ENCODE data around the gene SIPA1L3. TPM values are rescaled to one million over a fixed set of nuclear protein-coding genes. Genes with fewer than 3 reads are reported as not detected.

SIPA1L3 gene
- polyA plus RNA-seq, 1 donor from 2014 or later = 2.8 TPM

DNA sequence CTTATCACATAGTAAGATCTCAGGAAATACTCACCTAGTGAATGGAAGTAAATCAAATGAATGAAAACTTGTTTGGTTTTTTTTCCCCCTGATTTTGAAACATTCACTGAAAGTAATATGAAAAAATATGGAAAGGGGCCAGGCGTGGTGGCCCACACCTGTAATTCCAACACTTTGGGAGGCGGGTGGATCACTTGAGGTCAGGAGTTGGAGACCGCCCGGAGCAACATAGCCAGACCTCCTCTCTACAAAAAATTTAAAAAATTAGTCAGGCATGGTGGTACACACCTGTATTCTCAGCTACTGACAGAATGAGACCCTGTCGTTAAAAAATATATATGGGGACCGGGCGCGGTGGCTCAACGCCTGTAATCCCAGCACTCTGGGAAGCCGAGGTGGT lies 149.6 kb downstream of the SIPA1L3 start:
- no peaks in the 10 kb centered on the region for H3K36me3 ChIP-seq (ENCODE audit: insufficient read depth, low read length)
- no peaks in the 10 kb centered on the region for H3K79me2 ChIP-seq (replicated peaks; ENCODE audit: insufficient read depth, low read length)
- H3K27me3 ChIP-seq (ENCODE audit: insufficient read depth, low read depth, low read length) = no peaks in the 10 kb centered on the region
- TF ChIP-seq, protein P1, sequence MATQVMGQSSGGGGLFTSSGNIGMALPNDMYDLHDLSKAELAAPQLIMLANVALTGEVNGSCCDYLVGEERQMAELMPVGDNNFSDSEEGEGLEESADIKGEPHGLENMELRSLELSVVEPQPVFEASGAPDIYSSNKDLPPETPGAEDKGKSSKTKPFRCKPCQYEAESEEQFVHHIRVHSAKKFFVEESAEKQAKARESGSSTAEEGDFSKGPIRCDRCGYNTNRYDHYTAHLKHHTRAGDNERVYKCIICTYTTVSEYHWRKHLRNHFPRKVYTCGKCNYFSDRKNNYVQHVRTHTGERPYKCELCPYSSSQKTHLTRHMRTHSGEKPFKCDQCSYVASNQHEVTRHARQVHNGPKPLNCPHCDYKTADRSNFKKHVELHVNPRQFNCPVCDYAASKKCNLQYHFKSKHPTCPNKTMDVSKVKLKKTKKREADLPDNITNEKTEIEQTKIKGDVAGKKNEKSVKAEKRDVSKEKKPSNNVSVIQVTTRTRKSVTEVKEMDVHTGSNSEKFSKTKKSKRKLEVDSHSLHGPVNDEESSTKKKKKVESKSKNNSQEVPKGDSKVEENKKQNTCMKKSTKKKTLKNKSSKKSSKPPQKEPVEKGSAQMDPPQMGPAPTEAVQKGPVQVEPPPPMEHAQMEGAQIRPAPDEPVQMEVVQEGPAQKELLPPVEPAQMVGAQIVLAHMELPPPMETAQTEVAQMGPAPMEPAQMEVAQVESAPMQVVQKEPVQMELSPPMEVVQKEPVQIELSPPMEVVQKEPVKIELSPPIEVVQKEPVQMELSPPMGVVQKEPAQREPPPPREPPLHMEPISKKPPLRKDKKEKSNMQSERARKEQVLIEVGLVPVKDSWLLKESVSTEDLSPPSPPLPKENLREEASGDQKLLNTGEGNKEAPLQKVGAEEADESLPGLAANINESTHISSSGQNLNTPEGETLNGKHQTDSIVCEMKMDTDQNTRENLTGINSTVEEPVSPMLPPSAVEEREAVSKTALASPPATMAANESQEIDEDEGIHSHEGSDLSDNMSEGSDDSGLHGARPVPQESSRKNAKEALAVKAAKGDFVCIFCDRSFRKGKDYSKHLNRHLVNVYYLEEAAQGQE (IDR thresholded peaks at IDR 0.05; ENCODE audit: borderline replicate concordance) = no peak
- TF ChIP-seq SMC3 (conservative IDR thresholded peaks at IDR 0.05; ENCODE audit: poor library complexity) (no peak), EZH2 (IDR thresholded peaks at IDR 0.05; ENCODE audit: borderline replicate concordance, insufficient read depth, low read length, poor library complexity, severe bottlenecking) (no peak), MXI1 (conservative IDR thresholded peaks at IDR 0.05; ENCODE audit: poor library complexity, severe bottlenecking) (no peak), TAF1 (IDR thresholded peaks at IDR 0.05; ENCODE audit: low read depth) (no peak), EP300 (conservative IDR thresholded peaks at IDR 0.05; ENCODE audit: poor library complexity, severe bottlenecking) (no peak), POLR2AphosphoS5 (IDR thresholded peaks at IDR 0.05) (no peak), RAD21 (conservative IDR thresholded peaks at IDR 0.05) (no peak)
- TF ChIP-seq, protein P2, sequence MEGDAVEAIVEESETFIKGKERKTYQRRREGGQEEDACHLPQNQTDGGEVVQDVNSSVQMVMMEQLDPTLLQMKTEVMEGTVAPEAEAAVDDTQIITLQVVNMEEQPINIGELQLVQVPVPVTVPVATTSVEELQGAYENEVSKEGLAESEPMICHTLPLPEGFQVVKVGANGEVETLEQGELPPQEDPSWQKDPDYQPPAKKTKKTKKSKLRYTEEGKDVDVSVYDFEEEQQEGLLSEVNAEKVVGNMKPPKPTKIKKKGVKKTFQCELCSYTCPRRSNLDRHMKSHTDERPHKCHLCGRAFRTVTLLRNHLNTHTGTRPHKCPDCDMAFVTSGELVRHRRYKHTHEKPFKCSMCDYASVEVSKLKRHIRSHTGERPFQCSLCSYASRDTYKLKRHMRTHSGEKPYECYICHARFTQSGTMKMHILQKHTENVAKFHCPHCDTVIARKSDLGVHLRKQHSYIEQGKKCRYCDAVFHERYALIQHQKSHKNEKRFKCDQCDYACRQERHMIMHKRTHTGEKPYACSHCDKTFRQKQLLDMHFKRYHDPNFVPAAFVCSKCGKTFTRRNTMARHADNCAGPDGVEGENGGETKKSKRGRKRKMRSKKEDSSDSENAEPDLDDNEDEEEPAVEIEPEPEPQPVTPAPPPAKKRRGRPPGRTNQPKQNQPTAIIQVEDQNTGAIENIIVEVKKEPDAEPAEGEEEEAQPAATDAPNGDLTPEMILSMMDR (IDR thresholded peaks at IDR 0.05; ENCODE audit: poor library complexity, severe bottlenecking) = no peak
- H2AFZ ChIP-seq (ENCODE audit: low read depth, low read length) = no peak overlapping the region
- no peaks in the 10 kb centered on the region for H3F3A ChIP-seq (ENCODE audit: insufficient read depth, low read length, poor library complexity, severe bottlenecking)
- no peaks in the 10 kb centered on the region for H3K9me2 ChIP-seq (ENCODE audit: insufficient read depth, low read length)
- H3K4me2 ChIP-seq (ENCODE audit: low read length) = no peak overlapping the region
- no peak overlapping the region for H3K4me3 ChIP-seq (ENCODE audit: low read length)
- H4K20me1 ChIP-seq (ENCODE audit: insufficient read depth) = no peaks in the 10 kb centered on the region
- H3K9ac ChIP-seq (ENCODE audit: low read length) = no peak overlapping the region
- H3K9me3 ChIP-seq (ENCODE audit: low read length) = no peaks in the 10 kb centered on the region
- H3K27ac ChIP-seq (ENCODE audit: low read length) = no peak overlapping the region

DNA sequence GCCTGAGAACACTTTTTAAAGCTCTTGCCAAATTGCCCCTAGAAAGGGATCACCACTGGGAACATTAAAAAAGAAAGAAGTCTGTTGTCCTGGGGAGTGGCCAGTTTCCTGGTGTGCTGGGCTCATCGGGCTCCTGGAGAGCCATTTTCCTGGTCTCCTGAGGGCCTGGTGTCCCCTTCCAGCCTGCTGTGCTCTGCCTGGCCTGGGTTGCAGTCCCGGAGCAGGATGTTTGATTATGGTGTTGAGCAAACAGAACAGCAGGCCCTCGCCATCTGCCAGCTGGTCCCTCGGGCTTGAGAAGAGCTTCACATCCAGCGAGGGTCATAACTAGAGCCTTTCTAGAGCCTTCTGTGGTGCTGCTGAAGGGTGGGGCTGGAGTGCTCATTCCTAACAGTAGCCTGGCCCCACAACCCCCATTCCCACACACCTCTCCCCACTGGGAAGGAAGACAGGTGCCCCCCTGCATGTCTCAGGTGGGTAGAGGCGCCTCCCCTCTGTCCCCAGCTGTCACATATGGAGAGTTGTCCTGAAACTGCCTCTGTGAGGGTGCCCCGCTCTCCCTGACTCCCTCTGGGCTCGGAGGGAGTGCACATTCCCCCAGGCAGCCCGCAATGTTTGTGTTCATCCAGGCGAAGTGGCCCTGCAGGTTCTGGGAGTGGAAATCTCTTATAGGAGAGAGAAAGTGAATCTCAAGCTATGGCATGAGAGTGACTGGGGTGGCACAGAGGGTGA lies 151.1 kb downstream of the SIPA1L3 start:
- H3F3A ChIP-seq (ENCODE audit: insufficient read depth, low read length, poor library complexity, severe bottlenecking) = no peaks in the 10 kb centered on the region
- H3K4me2 ChIP-seq (ENCODE audit: low read length) = no peak overlapping the region
- no peaks in the 10 kb centered on the region for H3K79me2 ChIP-seq (replicated peaks; ENCODE audit: insufficient read depth, low read length)
- H3K9ac ChIP-seq (ENCODE audit: low read length) = no peak overlapping the region
- H4K20me1 ChIP-seq (ENCODE audit: insufficient read depth) = no peaks in the 10 kb centered on the region
- H3K27ac ChIP-seq (ENCODE audit: low read length) = no peak overlapping the region
- no peak overlapping the region for H3K4me3 ChIP-seq (ENCODE audit: low read length)
- no peaks in the 10 kb centered on the region for H3K9me3 ChIP-seq (ENCODE audit: low read length)
- H3K27me3 ChIP-seq (ENCODE audit: insufficient read depth, low read depth, low read length) = no peaks in the 10 kb centered on the region
- H3K36me3 ChIP-seq (ENCODE audit: insufficient read depth, low read length) = no peaks in the 10 kb centered on the region
- TF ChIP-seq EP300 (conservative IDR thresholded peaks at IDR 0.05; ENCODE audit: poor library complexity, severe bottlenecking) (no peak), TAF1 (IDR thresholded peaks at IDR 0.05; ENCODE audit: low read depth) (no peak), MXI1 (conservative IDR thresholded peaks at IDR 0.05; ENCODE audit: poor library complexity, severe bottlenecking) (no peak), RAD21 (conservative IDR thresholded peaks at IDR 0.05) (no peak), SMC3 (conservative IDR thresholded peaks at IDR 0.05; ENCODE audit: poor library complexity) (no peak), POLR2AphosphoS5 (IDR thresholded peaks at IDR 0.05) (no peak), EZH2 (IDR thresholded peaks at IDR 0.05; ENCODE audit: borderline replicate concordance, insufficient read depth, low read length, poor library complexity, severe bottlenecking) (no peak)
- TF ChIP-seq, protein P1 (IDR thresholded peaks at IDR 0.05; ENCODE audit: borderline replicate concordance) = no peak
- TF ChIP-seq, protein P2 (IDR thresholded peaks at IDR 0.05; ENCODE audit: poor library complexity, severe bottlenecking) = no peak
- no peaks in the 10 kb centered on the region for H3K9me2 ChIP-seq (ENCODE audit: insufficient read depth, low read length)
- no peak overlapping the region for H2AFZ ChIP-seq (ENCODE audit: low read depth, low read length)

Measured in neural cell (in vitro differentiated cells).